AG09319 (cell line): ENCODE results near the gene MYOC.
"Not testable (repeated sequence)": the region's sequence is repeated elsewhere in the genome, so short reads cannot be mapped to it uniquely, and the experiment has no call there.

Source experiments
- DNase-seq: peaks from one replicate; pipeline ENCODE4 v3.0.0-alpha.2; 2010; ENCODE audit warnings: low read depth; ENCODE audit errors: extremely low read depth
- TF ChIP-seq, protein P1 (sequence below): IDR thresholded peaks from 2 replicates; pipeline ENCODE4 v1.5.1; 2011; ENCODE audit warnings: low read depth, mild to moderate bottlenecking, inconsistent platforms, low read length, moderate library complexity

Gene MYOC

DNA sequence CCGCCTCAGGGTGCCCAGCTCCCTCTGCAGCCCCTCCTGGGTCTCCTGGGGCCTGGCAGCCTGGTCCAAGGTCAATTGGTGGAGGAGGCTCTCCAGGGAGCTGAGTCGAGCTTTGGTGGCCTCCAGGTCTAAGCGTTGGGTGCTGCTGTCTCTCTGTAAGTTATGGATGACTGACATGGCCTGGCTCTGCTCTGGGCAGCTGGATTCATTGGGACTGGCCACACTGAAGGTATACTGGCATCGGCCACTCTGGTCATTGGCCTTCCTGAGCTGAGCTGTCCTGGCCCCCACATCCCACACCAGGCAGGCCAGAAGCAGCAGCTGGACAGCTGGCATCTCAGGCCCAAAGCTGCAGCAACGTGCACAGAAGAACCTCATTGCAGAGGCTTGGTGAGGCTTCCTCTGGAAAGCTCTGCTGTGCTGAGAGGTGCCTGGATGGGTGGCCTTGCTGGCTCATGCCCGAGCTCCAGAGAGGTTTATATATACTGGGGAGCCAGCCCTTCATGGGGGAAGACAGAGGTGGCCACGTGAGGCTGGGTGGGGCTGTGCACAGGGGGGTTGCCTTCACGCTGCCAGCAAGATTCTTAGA is at the start of gene MYOC:
MYOC (minus strand) TSS at position 455 of the 589 bp plus-strand sequence; CDS start at position 378, 77 bp downstream.
- DNase-seq = no peak
- TF ChIP-seq, protein P1, sequence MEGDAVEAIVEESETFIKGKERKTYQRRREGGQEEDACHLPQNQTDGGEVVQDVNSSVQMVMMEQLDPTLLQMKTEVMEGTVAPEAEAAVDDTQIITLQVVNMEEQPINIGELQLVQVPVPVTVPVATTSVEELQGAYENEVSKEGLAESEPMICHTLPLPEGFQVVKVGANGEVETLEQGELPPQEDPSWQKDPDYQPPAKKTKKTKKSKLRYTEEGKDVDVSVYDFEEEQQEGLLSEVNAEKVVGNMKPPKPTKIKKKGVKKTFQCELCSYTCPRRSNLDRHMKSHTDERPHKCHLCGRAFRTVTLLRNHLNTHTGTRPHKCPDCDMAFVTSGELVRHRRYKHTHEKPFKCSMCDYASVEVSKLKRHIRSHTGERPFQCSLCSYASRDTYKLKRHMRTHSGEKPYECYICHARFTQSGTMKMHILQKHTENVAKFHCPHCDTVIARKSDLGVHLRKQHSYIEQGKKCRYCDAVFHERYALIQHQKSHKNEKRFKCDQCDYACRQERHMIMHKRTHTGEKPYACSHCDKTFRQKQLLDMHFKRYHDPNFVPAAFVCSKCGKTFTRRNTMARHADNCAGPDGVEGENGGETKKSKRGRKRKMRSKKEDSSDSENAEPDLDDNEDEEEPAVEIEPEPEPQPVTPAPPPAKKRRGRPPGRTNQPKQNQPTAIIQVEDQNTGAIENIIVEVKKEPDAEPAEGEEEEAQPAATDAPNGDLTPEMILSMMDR = no peak

DNA sequence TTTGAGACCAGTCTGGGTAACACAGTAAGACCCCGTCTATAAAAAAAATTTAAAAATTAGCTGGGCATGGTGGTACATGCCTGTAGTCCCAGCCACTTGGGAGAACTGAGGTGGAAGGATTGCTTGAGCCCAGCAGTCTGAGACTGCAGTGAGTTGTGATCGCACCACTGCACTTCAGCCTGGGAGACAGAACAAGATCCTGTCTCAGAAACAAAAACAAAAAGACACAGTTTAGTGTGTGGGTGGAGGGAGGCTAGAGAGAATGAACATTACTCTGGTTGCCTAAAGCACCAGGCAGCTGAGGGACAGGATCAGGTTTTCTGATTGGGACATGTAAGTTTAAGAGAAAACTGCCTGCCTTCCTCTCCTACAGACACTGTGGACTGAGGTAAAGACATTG is 47.0 kb upstream of the MYOC start:
- DNase-seq = no peak
- TF ChIP-seq, protein P1 = no peak

DNA sequence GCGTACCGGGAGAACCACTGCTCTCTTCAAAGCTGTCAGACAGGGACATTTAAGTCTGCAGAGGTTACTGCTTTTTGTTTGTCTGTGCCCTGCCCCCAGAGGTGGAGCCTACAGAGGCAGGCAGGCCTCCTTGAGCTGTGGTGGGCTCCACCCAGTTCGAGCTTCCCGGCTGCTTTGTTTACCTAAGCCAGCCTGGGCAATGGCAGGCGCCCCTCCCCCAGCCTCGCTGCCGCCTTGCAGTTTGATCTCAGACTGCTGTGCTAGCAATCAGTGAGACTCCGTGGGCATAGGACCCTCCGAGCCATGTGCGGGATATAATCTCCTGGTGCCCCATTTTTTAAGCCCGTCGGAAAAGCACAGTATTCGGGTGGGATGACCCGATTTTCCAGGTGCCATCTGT is 43.3 kb upstream of the MYOC start:
- DNase-seq = not testable (repeated sequence)

DNA sequence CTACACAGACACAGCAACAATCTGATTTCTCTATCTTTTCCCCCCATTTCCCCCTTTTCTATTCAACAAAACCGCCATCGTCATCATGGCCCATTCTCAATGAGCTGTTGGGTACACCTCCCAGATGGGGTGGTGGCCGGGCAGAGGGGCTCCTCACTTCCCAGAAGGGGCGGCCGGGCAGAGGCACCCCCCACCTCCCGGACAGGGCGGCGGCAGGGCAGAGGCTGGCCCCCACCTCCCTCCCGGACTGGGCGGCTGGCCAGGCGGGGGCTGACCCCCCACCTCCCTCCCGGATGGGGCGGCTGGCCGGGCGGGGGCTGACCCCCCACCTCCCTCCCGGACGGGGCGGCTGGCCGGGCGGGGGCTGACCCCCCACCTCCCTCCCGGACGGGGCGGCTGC is 41.1 kb upstream of the MYOC start:
- not testable (repeated sequence) for DNase-seq

DNA sequence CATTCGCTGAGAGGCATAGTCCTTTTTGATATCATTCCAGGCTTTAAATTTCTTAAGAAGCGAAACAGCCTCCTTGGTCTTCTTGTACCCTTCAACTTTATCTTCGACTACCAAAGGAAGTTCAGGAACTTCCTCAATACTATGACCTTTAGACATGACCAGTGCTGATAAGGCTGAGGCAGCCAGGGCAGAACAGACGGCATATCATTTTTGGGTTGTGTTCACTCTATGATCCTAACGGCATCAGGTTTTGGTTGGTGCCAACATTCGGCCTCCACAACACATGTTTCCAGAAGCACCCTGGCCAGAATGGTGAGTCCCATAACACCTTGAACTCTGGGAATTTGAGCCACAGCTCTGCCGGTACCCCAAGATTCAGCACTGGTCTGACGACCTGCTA is 31.4 kb upstream of the MYOC start:
- TF ChIP-seq, protein P1 = no peak
- DNase-seq = no peak

DNA sequence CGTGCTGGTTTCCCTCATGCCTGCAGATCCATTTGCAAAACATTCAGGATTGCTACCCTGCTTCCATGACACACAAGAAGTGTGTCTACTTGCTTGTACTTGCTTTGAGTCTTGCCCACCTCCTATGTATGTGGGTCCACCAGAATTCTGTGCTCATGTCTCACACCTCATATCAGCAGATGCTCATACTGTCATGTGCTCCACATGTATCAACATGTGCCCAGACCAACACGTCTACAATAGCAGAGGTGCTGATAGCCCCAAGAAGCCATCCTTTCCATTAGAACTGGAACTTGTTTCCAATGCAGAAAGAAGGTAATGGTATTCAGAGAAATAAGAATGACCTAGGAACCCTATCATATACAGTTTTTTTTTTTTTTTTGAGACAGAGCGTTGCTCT is 27.9 kb upstream of the MYOC start:
- TF ChIP-seq, protein P1 = no peak
- DNase-seq = no peak

DNA sequence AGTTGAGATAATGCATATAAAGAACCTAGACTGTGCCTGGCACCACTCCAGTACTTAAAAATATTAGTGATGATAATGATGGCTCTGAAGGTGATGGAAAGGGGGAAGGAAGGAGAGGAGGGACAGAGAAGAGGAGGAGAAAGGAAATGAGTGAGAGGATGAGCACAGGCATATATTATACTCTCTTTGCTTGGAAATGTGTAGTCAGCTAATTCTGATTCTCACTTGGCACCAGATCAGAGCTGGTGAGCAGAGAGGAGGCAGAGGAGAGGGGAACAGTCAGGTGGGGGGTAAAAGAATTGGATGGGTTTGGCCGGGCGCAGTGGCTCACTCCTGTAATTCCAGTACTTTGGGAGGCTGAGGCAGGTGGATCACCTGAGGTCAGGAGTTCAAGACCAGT is 24.3 kb upstream of the MYOC start:
- DNase-seq = no peak

DNA sequence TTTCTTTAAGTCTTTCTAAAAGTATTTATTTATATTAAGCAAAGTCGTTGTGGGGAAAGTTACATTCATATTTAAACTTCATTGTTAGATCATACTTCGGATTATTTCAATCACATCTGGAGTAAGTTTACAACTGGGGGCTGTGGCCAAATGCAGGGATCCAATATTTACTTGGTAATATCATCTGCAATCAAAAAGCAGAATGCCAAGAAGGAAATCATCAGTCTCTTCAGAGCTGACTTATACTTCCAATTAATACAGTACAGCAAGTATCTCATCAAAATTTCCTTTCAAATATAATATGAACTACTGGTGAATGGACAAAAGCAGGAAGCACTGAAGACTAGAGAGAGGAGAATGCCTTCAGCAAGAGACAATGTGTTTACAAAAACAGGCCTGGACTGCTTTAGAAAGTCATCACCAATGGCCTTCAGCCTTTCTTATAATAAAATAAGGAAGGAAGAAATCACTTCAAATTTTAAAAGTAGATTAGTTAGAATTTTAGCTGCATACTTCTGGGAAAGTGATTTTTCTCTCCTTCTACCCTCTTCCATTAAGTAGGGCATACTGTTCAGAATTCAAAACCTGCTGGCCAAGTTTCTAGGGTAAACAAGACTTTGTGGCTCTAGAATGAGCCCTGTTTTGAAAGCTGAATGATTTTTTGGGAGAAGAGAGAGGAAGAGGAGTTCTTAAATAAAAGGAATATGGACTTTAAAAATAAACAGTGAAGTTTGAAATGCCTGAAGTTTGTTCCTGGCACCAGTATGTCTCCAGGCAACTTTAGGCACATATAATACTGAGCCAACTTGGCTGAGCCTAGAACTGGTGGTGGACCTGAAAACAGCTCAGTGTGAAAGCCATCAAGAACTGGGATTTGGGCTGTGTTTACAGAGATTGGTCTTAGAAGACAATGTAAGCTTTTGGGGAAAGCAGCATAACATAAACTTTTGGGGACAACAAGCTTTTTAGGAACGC is 22.2 kb upstream of the MYOC start:
- DNase-seq = no peak
- TF ChIP-seq, protein P1 = no peak

More for the DNA sequence above, 24.3 kb upstream of the MYOC start:
- TF ChIP-seq, protein P1 = no peak
